CD14-positive monocyte (primary cell): ENCODE measurements around the gene DHCR24. TPM values are rescaled to one million over a fixed set of nuclear protein-coding genes. Genes with fewer than 3 reads are reported as not detected.
A peak's percentile ranks its signal among the peaks of the same experiment; 100 is the strongest.

Source experiments
- DNase-seq, 3 donors: peaks; one replicate each; pipeline ENCODE4 v3.0.0-alpha.2; 2011 to 2022
- H2AFZ ChIP-seq: 2 replicates; pipeline ENCODE4 v1.6.0; 2012; ENCODE audit warnings: mild to moderate bottlenecking, low read depth, low read length, inconsistent platforms; ENCODE audit not compliant: insufficient read depth, poor library complexity, severe bottlenecking
- H3K27ac ChIP-seq, 2 donors: 1 replicate in 1 of 2; 2 replicates in 1 of 2; pipeline ENCODE4 v1.5.1; 2012 to 2013; ENCODE audit warnings: low read length in 2 of 2, control low read depth in 1 of 2, inconsistent platforms in 1 of 2, low read depth in 1 of 2, mild to moderate bottlenecking in 1 of 2
- H3K27me3 ChIP-seq, 2 donors: one replicate each; pipeline versions ENCODE4 v1.6.0 to v1.6.1; 2011 to 2013; ENCODE audit warnings: low read length in 2 of 2; ENCODE audit not compliant: control insufficient read depth in 2 of 2, insufficient read depth in 2 of 2
- H3K36me3 ChIP-seq, 2 donors: replicated peaks in 1 of 2; 1 replicate in 1 of 2; 2 replicates in 1 of 2; pipeline versions ENCODE4 v1.5.1 to v1.6.1; 2012 to 2013; ENCODE audit warnings: low read length in 2 of 2, control low read depth in 1 of 2, inconsistent platforms in 1 of 2, mild to moderate bottlenecking in 1 of 2; ENCODE audit not compliant: insufficient read depth in 2 of 2, control insufficient read depth in 1 of 2
- H3K4me1 ChIP-seq, 2 donors: 1 replicate in 1 of 2; 2 replicates in 1 of 2; pipeline versions ENCODE4 v1.5.1 to v1.6.1; 2012 to 2013; ENCODE audit warnings: low read length in 2 of 2, control low read depth in 1 of 2, inconsistent platforms in 1 of 2, mild to moderate bottlenecking in 1 of 2, moderate library complexity in 1 of 2; ENCODE audit not compliant: insufficient read depth in 2 of 2, control insufficient read depth in 1 of 2
- H3K4me2 ChIP-seq: replicated peaks from 2 replicates; pipeline ENCODE3; 2012; ENCODE audit warnings: low read length, moderate library complexity, mild to moderate bottlenecking; ENCODE audit not compliant: poor library complexity, severe bottlenecking; ENCODE audit errors: extremely low read depth
- H3K4me3 ChIP-seq, 3 experiments: fragments of 200-600 bp in 1 of 3; sonication (generic) in 1 of 3; replicated peaks in 1 of 3; 1 replicate in 2 of 3; 2 replicates in 1 of 3; pipeline ENCODE4 v1.5.1; 2011 to 2013; ENCODE audit warnings: low read length in 3 of 3, mild to moderate bottlenecking in 3 of 3, control low read depth in 2 of 3, low read depth in 2 of 3, inconsistent platforms in 1 of 3, moderate library complexity in 1 of 3
- H3K79me2 ChIP-seq: 2 replicates; pipeline ENCODE4 v1.6.0; 2012; ENCODE audit warnings: mild to moderate bottlenecking, control low read depth, inconsistent platforms, low read length, moderate library complexity; ENCODE audit not compliant: insufficient read depth
- H3K9ac ChIP-seq: 2 replicates; pipeline ENCODE4 v1.6.0; 2017; ENCODE audit warnings: low read length, mild to moderate bottlenecking; ENCODE audit not compliant: insufficient read depth, poor library complexity, severe bottlenecking
- H3K9me3 ChIP-seq, 2 donors: replicated peaks in 1 of 2; 1 replicate in 1 of 2; 2 replicates in 1 of 2; pipeline versions ENCODE4 v1.5.1 to v1.6.1; 2012 to 2013; ENCODE audit warnings: low read length in 2 of 2, control low read depth in 1 of 2; ENCODE audit not compliant: control insufficient read depth in 1 of 2, insufficient read depth in 1 of 2
- H4K20me1 ChIP-seq: 2 replicates; pipeline ENCODE4 v1.6.0; 2012; ENCODE audit warnings: mild to moderate bottlenecking, low read length, control low read depth, moderate library complexity; ENCODE audit not compliant: insufficient read depth
- H3K27ac Mint-ChIP-seq, 7 donors: one replicate each; pipeline ENCODE4 v1.8.0; 2020; ENCODE audit warnings: mild to moderate bottlenecking in 7 of 7, mixed read lengths in 7 of 7, moderate library complexity in 6 of 7, inconsistent platforms in 2 of 7
- H3K27me3 Mint-ChIP-seq, 3 donors: one replicate each; pipeline ENCODE4 v1.8.0; 2021 to 2022; ENCODE audit warnings: low read depth in 3 of 3, mild to moderate bottlenecking in 3 of 3, mixed read lengths in 3 of 3, moderate library complexity in 3 of 3, inconsistent platforms in 1 of 3
- H3K36me3 Mint-ChIP-seq, 2 donors: one replicate each; pipeline ENCODE4 v1.8.0; 2020; ENCODE audit warnings: mixed read lengths in 2 of 2, inconsistent platforms in 1 of 2, mild to moderate bottlenecking in 1 of 2
- H3K4me1 Mint-ChIP-seq: one replicate; pipeline ENCODE4 v1.8.0; 2020; ENCODE audit warnings: mild to moderate bottlenecking, mixed read lengths
- H3K4me3 Mint-ChIP-seq, 2 donors: one replicate each; pipeline ENCODE4 v1.8.0; 2020; ENCODE audit warnings: mild to moderate bottlenecking in 2 of 2, mixed read lengths in 2 of 2, moderate library complexity in 1 of 2
- H3K9me3 Mint-ChIP-seq, 7 donors: one replicate each; pipeline ENCODE4 v1.8.0; 2020 to 2022; ENCODE audit warnings: mixed read lengths in 7 of 7, mild to moderate bottlenecking in 6 of 7, moderate library complexity in 6 of 7, inconsistent platforms in 2 of 7
- CTCF ChIP-seq: fragments of 200-600 bp; IDR thresholded peaks from one replicate; pipeline ENCODE4 v1.8.0; 2022; ENCODE audit warnings: antibody characterized with exemption, mild to moderate bottlenecking
- WGBS: methylation state at CpG from one replicate; pipeline ENCODE4 v1.1.5; 2013; ENCODE audit warnings: missing lambda C conversion rate; ENCODE audit not compliant: insufficient coverage; 5-methylcytosine and 5-hydroxymethylcytosine counted together
- intact Hi-C, 2 donors: fragments of 100-400 bp; cut with micrococcal nuclease; formaldehyde crosslinking; loops; one replicate each; pipeline versions ENCODE4 v1.15.0 to v1.15.1; 2023
- polyA plus RNA-seq, 3 donors: library from polyadenylated mRNA; depleted of rRNA in 1 of 3; unstranded in 2 of 3; stranded (reverse) in 1 of 3; fragments of 300-500 nt in 2 of 3; fragments of >200 nt in 1 of 3; fragmentation: Illumina TruSeq in 2 of 3; gene quantifications; 1 replicate in 2 of 3; 2 replicates in 1 of 3; pipeline ENCODE4 v1.2.3, GENCODE V29; 2012 to 2021

Gene DHCR24
- polyA plus RNA-seq, 3 donors = 0.48 to 3.5 (median 3.0) TPM

- no peaks in the 10 kb centered on the region for H3K36me3 ChIP-seq
- peaks cover 10 to 48% of the 10 kb centered on the region in 2 donors for H3K36me3 Mint-ChIP-seq
Observed at GRCh38 chr1:54865238-54866073, 21.5 kb downstream of the DHCR24 start.

More at GRCh38 chr1:54865238-54866073, 21.5 kb downstream of the DHCR24 start:
- H3K4me3 ChIP-seq = no peak overlapping the region
- no peaks in the 10 kb centered on the region for H3K27me3 ChIP-seq
- peaks cover 0 to 2% (median 0%) of the 10 kb centered on the region in 7 donors for H3K9me3 Mint-ChIP-seq
- intact Hi-C loops = no loop called here
- H3K9ac ChIP-seq = no peak overlapping the region
- TF ChIP-seq CTCF = no peak
- DNase-seq = no peak
- no peak overlapping the region for H3K4me2 ChIP-seq
- 98% methylated on average over 9 of the region's 17 CpGs for WGBS
- peak overlapping the region in 1 of 7 donors; percentile 12 for H3K27ac Mint-ChIP-seq
- no peaks in the 10 kb centered on the region for H3K79me2 ChIP-seq
- no peak overlapping the region for H2AFZ ChIP-seq
- H3K9me3 ChIP-seq = no peaks in the 10 kb centered on the region
- no peak overlapping the region for H3K27ac ChIP-seq
- peaks cover 14% of the 10 kb centered on the region for H3K4me1 Mint-ChIP-seq
- no peaks in the 10 kb centered on the region for H4K20me1 ChIP-seq
- no peaks in the 10 kb centered on the region for H3K4me1 ChIP-seq
- no peak overlapping the region for H3K4me3 Mint-ChIP-seq
- no peaks in the 10 kb centered on the region for H3K27me3 Mint-ChIP-seq
